HEK293 (cell line): ENCODE measurements around the gene GC.
"Not testable (repeated sequence)": the region's sequence is repeated elsewhere in the genome, so short reads cannot be mapped to it uniquely, and the experiment has no call there.

ENCODE experiments used
- CTCF ChIA-PET: fragments of 350-600 bp; formaldehyde crosslinking; extraction: SDS; loops from one replicate; lab custom pipeline; 2021; ENCODE audit warnings: antibody characterized with exemption; lab: Yijun Ruan, JAX
- POLR2A ChIA-PET: fragments of 300-600 bp; formaldehyde crosslinking; extraction: SDS; loops from one replicate; lab custom pipeline; 2020; ENCODE audit warnings: antibody characterized with exemption, inconsistent platforms; lab: Yijun Ruan, JAX
- H3K27ac ChIP-seq: fragments of 200-500 bp; sonication (Bioruptor generic); 2 replicates; pipeline ENCODE4 v1.5.1; 2014; ENCODE audit warnings: low read depth, low read length, control low read depth, inconsistent platforms; ENCODE audit errors: extremely low read depth
- H3K36me3 ChIP-seq, 2 experiments: fragments of 200-500 bp in 1 of 2; sonication (Bioruptor generic) in 1 of 2; 1 replicate in 1 of 2; 2 replicates in 1 of 2; pipeline ENCODE4 v1.5.1; 2014 to 2017; ENCODE audit warnings: inconsistent platforms in 2 of 2, low read length in 2 of 2; ENCODE audit not compliant: control insufficient read depth in 2 of 2, insufficient read depth in 1 of 2
- H3K4me1 ChIP-seq: fragments of 200-500 bp; sonication (Bioruptor generic); 2 replicates; pipeline ENCODE4 v1.5.1; 2014; ENCODE audit warnings: mild to moderate bottlenecking, low read length, inconsistent platforms; ENCODE audit not compliant: control insufficient read depth, insufficient read depth
- H3K4me3 ChIP-seq: 2 replicates; pipeline ENCODE4 v1.5.1; 2011; ENCODE audit warnings: low read depth, mild to moderate bottlenecking, control low read depth, low read length, moderate library complexity
- H3K9me3 ChIP-seq: fragments of 200-500 bp; sonication (Bioruptor generic); 2 replicates; pipeline ENCODE4 v1.5.1; 2014; ENCODE audit warnings: low read depth, low read length, inconsistent platforms; ENCODE audit not compliant: control insufficient read depth, insufficient read depth
- GLIS1 ChIP-seq: fragments of 450-650 bp; formaldehyde crosslinking; IDR thresholded peaks from 2 replicates; pipeline ENCODE4 v1.5.1; 2016; ENCODE audit warnings: missing biosample characterization, missing genetic modification characterization
- YY1 ChIP-seq: fragments of 450-650 bp; formaldehyde crosslinking; IDR thresholded peaks from 2 replicates; pipeline ENCODE4 v1.5.1; 2018; ENCODE audit warnings: missing biosample characterization, missing genetic modification characterization
- ZIC2 ChIP-seq: fragments of 450-650 bp; formaldehyde crosslinking; IDR thresholded peaks from 2 replicates; pipeline ENCODE4 v1.5.1; 2016; ENCODE audit warnings: missing biosample characterization, missing genetic modification characterization
- ZNF121 ChIP-seq: fragments of 450-650 bp; formaldehyde crosslinking; IDR thresholded peaks from 2 replicates; pipeline ENCODE4 v1.5.1; 2016; ENCODE audit warnings: missing biosample characterization, missing genetic modification characterization
- ZNF214 ChIP-seq: fragments of 450-650 bp; formaldehyde crosslinking; IDR thresholded peaks from 2 replicates; pipeline ENCODE4 v1.5.1; 2017; ENCODE audit warnings: missing biosample characterization, mild to moderate bottlenecking, missing genetic modification characterization, borderline replicate concordance
- ZNF223 ChIP-seq: fragments of 450-650 bp; formaldehyde crosslinking; IDR thresholded peaks from 2 replicates; pipeline ENCODE4 v1.5.1; 2016; ENCODE audit warnings: missing biosample characterization, missing genetic modification characterization
- ZNF239 ChIP-seq: fragments of 450-650 bp; formaldehyde crosslinking; IDR thresholded peaks from 2 replicates; pipeline ENCODE4 v1.5.1; 2016; ENCODE audit warnings: missing biosample characterization, missing genetic modification characterization
- ZNF341 ChIP-seq: fragments of 450-650 bp; formaldehyde crosslinking; IDR thresholded peaks from 2 replicates; pipeline ENCODE4; 2016; ENCODE audit warnings: low read depth, missing biosample characterization, missing genetic modification characterization
- ZNF394 ChIP-seq: fragments of 450-650 bp; formaldehyde crosslinking; IDR thresholded peaks from 2 replicates; pipeline ENCODE4 v1.5.1; 2016; ENCODE audit warnings: missing biosample characterization, missing genetic modification characterization, mild to moderate bottlenecking, moderate library complexity, borderline replicate concordance
- ZNF433 ChIP-seq: fragments of 450-650 bp; formaldehyde crosslinking; IDR thresholded peaks from 2 replicates; pipeline ENCODE4 v1.5.1; 2016; ENCODE audit warnings: missing biosample characterization, missing genetic modification characterization, low read depth
- ZNF658 ChIP-seq: fragments of 450-650 bp; formaldehyde crosslinking; IDR thresholded peaks from 2 replicates; pipeline ENCODE4; 2016; ENCODE audit warnings: missing biosample characterization, missing genetic modification characterization
- ZNF792 ChIP-seq: fragments of 450-650 bp; formaldehyde crosslinking; IDR thresholded peaks from 2 replicates; pipeline ENCODE4 v1.5.1; 2016; ENCODE audit warnings: missing biosample characterization, missing genetic modification characterization
- TF ChIP-seq, protein P1 (sequence below): fragments of 450-650 bp; formaldehyde crosslinking; IDR thresholded peaks from 2 replicates; pipeline ENCODE4 v1.5.1; 2016; ENCODE audit warnings: missing biosample characterization, missing genetic modification characterization
- TF ChIP-seq, protein P2 (sequence below): fragments of 450-650 bp; formaldehyde crosslinking; IDR thresholded peaks from 2 replicates; pipeline ENCODE4 v1.5.1; 2016; ENCODE audit warnings: missing biosample characterization, missing genetic modification characterization
- TF ChIP-seq, protein P3 (sequence below): fragments of 450-650 bp; formaldehyde crosslinking; IDR thresholded peaks from 2 replicates; pipeline ENCODE4 v1.5.1; 2016; ENCODE audit warnings: missing biosample characterization, missing genetic modification characterization

The GC gene

DNA sequence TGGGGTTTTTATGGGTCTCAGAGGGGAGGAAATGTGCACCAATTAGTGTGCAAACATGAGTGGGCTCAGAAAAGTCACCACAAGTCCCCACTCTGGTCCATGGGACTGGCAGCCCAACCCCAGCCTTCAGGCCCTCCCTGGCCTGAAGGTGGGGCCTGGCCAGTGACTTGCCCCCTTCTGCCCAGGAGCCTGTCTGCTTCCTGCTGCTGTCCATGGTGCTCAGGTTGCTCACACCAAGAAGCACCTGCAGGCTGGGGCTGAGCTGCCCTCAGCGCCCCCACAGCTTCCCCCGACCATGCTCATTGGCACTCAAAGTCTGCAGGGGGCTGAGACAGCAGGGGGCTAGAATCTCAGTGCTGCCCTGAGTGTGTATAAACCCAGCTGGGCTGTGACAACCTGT lies 30.6 kb upstream of the GC start:
- TF ChIP-seq ZNF223 (tag by site-specific recombination) (no peak), GLIS1 (tag by site-specific recombination) (peak; percentile 48; the same call in 1 of the 2 replicates), ZIC2 (tag by site-specific recombination) (0 out of 2 replicates have a peak, but pooled peaks have one; percentile 17), ZNF121 (tag by site-specific recombination) (no peak), ZNF792 (tag by site-specific recombination) (no peak)
- TF ChIP-seq, protein P1, sequence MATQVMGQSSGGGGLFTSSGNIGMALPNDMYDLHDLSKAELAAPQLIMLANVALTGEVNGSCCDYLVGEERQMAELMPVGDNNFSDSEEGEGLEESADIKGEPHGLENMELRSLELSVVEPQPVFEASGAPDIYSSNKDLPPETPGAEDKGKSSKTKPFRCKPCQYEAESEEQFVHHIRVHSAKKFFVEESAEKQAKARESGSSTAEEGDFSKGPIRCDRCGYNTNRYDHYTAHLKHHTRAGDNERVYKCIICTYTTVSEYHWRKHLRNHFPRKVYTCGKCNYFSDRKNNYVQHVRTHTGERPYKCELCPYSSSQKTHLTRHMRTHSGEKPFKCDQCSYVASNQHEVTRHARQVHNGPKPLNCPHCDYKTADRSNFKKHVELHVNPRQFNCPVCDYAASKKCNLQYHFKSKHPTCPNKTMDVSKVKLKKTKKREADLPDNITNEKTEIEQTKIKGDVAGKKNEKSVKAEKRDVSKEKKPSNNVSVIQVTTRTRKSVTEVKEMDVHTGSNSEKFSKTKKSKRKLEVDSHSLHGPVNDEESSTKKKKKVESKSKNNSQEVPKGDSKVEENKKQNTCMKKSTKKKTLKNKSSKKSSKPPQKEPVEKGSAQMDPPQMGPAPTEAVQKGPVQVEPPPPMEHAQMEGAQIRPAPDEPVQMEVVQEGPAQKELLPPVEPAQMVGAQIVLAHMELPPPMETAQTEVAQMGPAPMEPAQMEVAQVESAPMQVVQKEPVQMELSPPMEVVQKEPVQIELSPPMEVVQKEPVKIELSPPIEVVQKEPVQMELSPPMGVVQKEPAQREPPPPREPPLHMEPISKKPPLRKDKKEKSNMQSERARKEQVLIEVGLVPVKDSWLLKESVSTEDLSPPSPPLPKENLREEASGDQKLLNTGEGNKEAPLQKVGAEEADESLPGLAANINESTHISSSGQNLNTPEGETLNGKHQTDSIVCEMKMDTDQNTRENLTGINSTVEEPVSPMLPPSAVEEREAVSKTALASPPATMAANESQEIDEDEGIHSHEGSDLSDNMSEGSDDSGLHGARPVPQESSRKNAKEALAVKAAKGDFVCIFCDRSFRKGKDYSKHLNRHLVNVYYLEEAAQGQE (tag by site-specific recombination): peak; percentile 92
- H3K4me1 ChIP-seq: no peaks in the 10 kb centered on the region
- ChIA-PET CTCF (no interaction called here), POLR2A (no interaction called here)
- H3K36me3 ChIP-seq: no peaks in the 10 kb centered on the region
- no peaks in the 10 kb centered on the region for H3K9me3 ChIP-seq
- H3K4me3 ChIP-seq: no peak overlapping the region
- H3K27ac ChIP-seq: no peak overlapping the region

DNA sequence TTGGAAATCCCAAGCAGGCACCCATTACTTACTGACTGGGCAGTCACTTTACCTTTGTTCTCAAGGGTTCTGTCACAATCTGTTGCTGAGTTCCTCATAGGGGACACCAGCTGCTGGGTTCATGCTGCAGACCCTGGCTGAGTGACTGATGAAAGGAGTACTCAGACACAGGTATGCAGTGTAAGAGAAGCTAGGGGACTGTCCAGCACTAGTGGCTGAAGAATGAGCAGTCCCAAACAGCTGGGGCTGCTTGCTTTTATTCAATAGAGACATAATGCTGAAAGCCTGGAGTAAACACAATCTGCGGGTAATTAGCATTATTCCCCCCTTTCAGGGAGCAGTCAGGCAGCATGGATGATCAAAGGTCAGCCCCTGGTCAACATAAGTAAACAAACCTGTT lies 25.9 kb upstream of the GC start:
- H3K27ac ChIP-seq, CTCF ChIA-PET, POLR2A ChIA-PET, H3K4me3 ChIP-seq, H3K36me3 ChIP-seq, H3K4me1 ChIP-seq, H3K9me3 ChIP-seq: not testable (repeated sequence)

DNA sequence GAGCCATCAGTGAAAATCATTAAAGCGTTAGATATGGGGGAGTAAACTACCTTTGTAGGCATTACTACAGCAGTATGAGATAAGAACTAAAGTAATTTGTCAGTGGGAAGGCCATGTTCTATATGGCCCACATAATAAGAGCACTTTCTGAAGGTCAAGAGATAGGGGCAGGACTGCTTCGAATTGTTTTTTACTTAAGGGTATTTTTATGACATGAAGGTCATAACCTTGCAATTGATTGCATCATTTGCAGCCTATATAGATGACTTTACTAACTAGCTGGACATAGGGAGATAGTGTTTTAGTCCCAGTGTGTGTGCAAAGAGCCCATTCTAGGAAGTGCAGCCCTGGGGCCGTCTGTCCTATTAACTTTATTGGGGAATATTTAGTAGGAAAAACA lies 23.6 kb upstream of the GC start:
- TF ChIP-seq ZNF394 (tag by site-specific recombination): no peak
- TF ChIP-seq ZNF341: no peak
- TF ChIP-seq YY1 (tag by site-specific recombination): no peak
- TF ChIP-seq, protein P2, sequence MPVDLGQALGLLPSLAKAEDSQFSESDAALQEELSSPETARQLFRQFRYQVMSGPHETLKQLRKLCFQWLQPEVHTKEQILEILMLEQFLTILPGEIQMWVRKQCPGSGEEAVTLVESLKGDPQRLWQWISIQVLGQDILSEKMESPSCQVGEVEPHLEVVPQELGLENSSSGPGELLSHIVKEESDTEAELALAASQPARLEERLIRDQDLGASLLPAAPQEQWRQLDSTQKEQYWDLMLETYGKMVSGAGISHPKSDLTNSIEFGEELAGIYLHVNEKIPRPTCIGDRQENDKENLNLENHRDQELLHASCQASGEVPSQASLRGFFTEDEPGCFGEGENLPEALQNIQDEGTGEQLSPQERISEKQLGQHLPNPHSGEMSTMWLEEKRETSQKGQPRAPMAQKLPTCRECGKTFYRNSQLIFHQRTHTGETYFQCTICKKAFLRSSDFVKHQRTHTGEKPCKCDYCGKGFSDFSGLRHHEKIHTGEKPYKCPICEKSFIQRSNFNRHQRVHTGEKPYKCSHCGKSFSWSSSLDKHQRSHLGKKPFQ (tag by site-specific recombination): no peak
- TF ChIP-seq ZNF239: no peak
- TF ChIP-seq, protein P3, sequence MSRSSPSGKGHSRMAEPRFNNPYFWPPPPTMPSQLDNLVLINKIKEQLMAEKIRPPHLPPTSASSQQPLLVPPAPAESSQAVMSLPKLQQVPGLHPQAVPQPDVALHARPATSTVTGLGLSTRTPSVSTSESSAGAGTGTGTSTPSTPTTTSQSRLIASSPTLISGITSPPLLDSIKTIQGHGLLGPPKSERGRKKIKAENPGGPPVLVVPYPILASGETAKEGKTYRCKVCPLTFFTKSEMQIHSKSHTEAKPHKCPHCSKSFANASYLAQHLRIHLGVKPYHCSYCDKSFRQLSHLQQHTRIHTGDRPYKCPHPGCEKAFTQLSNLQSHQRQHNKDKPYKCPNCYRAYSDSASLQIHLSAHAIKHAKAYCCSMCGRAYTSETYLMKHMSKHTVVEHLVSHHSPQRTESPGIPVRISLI: no peak
- TF ChIP-seq ZNF214 (tag by site-specific recombination): no peak
- TF ChIP-seq ZNF433 (tag by site-specific recombination): no peak
- TF ChIP-seq ZNF658 (tag by site-specific recombination): no peak
- no peak for TF ChIP-seq ZNF121 (tag by site-specific recombination)
- Histone ChIP-seq H3K27ac (no peak overlapping the region), H3K4me3 (no peak overlapping the region), H3K9me3 (no peaks in the 10 kb centered on the region), H3K4me1 (no peaks in the 10 kb centered on the region), H3K36me3 (no peaks in the 10 kb centered on the region)
- POLR2A ChIA-PET: no interaction called here
- CTCF ChIA-PET: no interaction called here

DNA sequence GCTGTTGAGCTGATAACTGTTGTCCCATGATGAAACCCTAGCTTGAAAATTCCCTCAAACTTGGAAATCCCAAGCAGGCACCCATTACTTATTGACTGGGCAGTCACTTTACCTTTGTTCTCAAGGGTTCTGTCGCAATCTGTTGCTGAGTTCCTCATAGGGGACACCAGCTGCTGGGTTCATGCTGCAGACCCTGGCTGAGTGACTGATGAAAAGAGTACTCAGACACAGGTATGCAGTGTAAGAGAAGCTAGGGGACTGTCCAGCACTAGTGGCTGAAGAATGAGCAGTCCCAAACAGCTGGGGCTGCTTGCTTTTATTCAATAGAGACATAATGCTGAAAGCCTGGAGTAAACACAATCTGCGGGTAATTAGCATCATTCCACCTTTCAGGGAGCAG lies 21.4 kb upstream of the GC start:
- H3K9me3 ChIP-seq, H3K36me3 ChIP-seq, H3K4me3 ChIP-seq, POLR2A ChIA-PET, H3K27ac ChIP-seq, CTCF ChIA-PET, H3K4me1 ChIP-seq: not testable (repeated sequence)

DNA sequence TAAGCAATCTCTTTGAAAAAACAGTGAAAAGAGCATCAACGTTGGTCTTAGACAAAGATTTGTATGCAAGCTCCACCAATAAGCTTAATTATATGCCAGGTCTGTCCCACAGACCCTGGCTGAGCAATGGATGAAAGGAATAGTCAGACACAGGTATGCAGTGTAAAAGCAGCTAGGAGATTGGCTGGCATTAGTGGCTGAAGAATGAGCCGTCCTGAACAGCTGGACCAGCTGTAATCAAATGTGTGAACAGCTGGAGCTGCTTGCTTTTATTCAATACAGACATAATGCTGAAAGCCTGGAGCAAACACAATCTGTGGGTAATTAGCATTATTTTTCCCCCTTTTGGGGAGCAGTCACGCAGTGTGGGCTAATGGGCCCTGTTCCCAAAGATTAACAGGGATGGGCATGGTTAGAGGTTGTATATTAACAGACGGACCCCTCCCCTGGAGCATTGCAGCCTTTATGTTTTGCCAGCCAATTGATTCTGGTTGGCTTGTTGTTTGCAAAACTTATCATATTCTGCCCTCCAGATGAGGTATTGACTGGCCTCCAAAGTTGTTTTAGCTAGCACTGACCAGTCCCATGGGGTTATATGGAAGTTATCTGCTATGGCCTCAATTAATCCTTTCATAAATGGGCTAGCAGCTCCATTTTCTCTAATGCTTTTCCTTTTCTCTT lies 20.3 kb upstream of the GC start:
- H3K36me3 ChIP-seq, H3K4me3 ChIP-seq, H3K9me3 ChIP-seq, CTCF ChIA-PET, POLR2A ChIA-PET, H3K4me1 ChIP-seq, H3K27ac ChIP-seq: not testable (repeated sequence)
